Activated T-cell treated with anti-CD3 and anti-CD28 coated beads for 1 hour (primary cell): ENCODE data around the gene TNRC6A.
"Not testable (repeated sequence)": the region's sequence is repeated elsewhere in the genome, so short reads cannot be mapped to it uniquely, and the experiment has no call there.

ENCODE experiments used
- DNase-seq: peaks from one replicate; pipeline ENCODE4 v3.0.0-alpha.2; 2020; ENCODE audit warnings: low read depth

TNRC6A gene

DNA sequence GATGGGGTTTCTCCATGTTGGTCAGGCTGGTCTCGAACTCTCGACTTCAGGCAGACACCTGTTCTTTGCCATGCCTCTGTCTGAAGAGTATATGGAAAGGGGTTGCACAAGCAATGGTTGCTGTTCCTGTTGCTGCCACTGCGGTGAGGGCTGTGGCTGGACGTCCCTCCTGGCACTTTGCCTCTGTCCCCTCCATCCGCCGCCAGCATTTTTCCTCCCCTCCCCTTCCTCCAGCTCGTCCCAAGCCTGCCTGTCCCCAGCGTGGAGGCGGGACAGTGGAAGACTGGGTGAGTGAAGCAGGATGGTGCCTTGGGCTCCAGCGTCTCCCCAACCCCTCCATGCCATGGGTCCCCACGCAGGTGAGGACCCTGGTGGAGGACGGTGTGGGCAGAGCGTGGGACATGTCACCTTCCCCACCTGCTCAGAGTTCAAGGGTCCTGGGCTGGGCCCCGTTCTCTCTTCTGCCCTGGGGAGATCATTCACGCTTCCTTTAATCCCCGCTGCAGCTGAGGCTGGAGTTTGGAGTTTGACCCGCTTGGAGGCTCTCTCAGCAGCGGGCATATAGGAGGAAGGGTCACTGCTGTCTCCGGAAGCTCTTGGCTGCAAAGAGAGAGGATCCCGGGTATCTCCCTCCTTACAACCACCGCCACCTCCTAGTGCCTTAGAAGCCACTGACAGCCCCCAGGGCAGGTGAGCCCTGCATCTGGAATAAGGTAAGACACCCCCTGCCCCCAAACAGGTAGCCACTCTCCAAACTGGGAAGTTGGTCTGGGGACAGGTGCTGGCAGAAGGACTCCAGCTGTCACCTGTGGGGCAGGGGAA is 116.5 kb downstream of the TNRC6A start, which contains the start of gene SLC5A11:
SLC5A11 (plus strand) TSS at position 238 of the 822 bp plus-strand sequence. CDS start 12,681 bp downstream, outside the sequence.
- DNase-seq: no peak

DNA sequence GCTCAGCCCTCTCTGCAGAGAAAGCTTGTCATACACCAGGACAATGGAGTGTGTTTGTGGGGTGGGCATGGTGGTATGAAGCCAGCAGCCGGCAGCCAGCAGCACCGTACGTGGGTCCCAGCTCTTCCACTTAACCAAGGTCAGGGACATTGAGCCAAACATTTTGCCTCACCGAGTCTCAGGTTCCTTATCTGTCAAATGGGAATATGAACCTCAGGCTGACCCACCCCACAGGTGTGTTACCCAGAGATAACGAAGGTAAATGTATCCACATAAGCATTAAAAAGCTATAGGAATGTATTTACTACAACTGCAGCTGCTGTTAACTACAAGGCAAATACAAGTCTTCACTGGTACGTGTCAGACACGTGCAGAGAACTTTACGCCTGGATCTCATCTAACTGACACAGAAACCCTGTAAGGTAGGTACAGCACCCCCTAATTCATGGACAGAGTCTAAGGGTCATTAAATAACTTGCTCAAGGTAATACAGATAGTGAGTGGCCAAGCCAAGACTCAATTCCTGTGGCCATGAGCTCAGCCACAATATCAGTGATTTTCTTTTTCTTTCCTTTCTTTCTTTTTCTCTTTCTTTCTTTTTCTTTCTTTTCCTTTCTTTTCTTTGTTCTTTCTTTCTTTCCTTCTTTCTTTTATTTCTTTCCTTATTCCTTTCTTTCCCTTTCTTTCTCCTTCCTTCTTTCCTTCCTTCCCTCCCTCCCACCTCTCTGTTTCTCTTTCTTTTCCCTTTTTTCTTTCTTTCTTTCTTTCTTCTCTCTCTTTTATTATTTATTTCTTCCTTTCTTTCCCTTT is 117.3 kb downstream of the TNRC6A start:
- no peak for DNase-seq

DNA sequence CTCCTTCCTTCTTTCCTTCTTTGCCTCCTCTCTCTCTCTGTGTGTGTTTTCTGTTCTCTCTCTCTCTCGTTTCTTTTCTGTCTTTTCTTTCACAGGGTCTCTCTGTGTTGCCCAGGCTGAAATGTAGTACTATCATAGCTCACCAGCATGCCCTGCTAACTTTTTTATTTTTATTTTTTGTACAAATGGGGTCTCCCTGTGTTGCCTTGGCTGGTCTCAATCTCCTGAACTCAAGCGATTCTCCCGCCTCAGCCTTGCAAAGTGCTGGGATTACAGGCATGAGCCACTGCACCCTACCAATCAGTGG is 117.9 kb downstream of the TNRC6A start:
- DNase-seq: no peak

DNA sequence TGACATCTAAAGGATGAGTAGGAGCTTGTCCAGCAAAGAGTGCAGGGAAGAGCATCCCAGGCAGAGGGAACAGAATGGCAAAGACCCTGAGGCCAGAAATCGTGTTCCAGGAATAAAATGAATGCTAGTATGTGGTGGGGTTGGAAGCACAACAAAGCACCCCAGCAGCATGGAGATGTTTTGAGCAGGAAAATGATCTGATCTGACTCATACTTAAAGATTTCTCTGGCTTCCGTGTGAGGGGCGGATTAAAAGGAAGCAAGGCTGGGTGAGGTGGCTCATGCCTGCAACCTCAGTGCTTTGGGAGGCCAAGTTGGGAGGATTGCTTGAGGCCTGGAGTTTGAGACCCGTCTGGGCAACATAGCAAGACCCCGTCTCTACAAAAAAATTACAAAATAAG is 118.6 kb downstream of the TNRC6A start:
- no peak for DNase-seq

DNA sequence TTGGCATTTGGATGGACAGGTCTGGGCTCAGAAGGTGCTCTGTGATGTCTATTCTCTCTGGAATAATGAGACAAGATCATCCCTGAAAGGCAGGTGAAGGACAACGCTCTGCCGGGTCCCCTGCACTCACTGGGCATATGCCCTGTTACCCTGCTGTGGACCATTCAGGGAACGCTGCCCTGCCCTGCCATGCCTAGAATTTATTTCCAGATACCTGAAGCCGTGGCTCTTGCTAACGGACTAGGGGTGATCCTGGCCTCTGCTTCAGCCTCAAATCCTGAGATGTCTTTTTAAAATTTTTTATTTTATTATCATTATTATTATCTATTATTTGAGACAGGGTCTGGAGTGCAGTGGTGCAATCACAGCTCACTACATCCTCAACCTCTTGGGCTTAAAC is 120.2 kb downstream of the TNRC6A start:
- DNase-seq: no peak

DNA sequence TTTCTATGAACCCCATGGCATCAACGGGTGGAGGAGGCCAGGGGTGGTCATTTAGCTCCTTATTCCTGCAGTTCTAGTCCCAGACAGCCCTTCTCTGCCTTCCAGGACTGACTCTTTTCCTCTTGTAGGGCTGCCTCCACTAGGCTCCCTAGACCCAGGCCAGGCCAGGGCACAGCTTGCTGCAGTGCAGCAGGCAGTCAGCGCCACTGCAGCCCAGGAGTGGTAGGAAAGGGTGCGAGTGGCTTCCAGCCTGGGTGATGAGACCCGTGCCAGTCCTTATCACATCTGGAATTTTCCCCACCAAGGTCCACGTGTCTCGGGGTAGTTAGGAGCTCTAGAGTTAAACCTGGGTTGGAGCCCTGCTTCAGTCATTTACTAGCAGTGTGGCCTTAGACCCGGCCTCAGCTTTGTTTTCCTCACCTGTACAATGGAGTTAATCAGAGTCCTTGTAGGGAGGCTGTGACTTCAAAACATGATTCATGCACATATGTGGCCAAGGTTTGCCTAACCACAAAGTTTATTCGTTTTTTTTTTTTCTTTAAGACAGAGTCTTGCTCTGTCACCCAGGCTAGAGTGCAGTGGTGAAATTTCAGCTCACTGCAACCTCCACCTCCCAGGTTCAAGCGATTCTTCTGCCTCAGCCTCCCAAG is 121.0 kb downstream of the TNRC6A start:
- DNase-seq: no peak

DNA sequence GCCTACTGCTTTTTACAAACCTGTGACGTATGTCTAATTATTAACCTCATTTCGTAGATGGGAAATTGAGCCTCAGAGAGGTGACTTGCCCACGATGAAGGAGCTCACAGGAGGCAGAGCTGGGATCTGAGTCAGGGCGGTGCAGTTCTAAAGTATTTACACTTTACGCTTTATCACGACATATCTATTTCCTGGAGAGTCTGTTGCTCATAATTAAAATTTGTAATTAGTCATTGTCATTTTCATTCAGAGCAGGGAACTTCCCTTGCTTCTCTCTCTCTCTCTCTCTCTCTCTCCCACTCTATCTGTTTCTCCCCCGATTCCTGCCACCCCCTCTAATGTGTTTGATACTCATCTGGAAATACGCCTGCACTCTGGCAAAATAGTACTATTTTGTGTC is 122.2 kb downstream of the TNRC6A start:
- no peak for DNase-seq

DNA sequence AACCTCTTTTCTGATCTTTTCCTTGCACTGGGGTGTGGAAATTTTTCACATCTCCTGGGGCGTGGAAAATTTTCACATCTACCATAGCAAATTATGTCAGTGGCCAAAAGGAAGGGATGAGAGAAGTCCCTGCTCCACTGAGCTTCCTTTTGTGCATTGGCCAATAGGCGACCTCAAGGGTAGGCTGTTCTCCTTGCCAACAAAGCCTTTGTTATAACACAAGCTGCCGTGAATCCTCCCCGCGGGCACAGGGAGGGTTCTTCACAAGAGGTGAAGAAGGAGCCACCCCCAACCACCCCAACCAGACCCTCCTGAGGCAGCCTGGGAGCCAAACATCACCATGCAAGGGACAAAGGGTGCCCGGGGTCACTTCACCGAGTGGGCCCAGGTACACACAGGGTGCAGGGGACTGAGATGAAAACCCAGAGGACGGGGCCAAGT is 122.8 kb downstream of the TNRC6A start:
- no peak for DNase-seq

DNA sequence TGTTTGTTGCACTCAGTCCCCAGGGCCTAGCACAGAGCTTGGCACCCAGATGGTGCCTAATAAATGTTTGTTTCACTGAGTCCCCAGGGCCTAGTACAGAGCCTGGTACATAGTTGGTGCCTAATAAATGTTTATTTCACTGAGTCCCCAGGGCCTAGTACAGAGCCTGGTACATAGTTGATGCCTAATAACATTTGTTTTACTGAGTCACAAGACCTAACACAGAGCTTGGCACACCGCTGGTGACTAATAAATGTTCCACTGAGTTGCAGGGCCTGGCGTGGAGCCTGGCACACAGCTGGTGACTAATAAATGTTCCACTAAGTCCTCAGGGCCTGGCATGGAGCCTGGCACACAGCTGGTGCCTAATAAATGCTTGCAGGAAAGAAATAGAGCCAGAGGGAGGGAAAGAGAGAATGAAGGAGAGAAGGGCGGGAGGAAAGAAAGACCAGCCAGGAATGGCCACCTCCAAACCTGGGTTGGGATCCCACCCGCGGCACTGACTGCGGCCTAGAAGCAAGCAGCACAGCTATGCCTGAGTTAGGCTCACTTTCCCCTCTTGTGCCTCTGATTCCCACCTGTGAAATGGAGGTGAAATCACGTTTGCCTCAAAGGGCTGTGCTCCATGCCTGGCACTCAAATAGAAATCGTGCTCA is 123.8 kb downstream of the TNRC6A start:
- no peak for DNase-seq

DNA sequence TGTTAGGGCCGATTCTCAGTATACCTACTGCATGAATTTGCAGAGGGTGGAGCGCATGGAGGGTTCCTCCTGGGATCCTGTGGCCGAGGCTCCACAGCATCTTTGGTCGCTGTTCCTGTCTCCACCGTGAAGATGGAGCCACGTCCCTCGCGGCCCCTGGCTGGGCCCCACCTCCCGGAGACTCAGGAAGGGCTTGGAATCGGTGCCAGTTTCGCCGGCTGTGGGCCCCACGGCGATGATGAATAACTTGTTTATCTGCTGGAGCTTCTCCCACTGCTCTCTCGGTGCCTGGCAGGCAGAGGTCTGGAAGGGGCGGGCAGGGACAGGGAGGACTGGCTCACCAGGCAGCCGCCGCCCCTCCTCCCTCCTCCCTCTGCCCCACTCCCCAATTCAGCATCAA is 124.4 kb downstream of the TNRC6A start:
- no peak for DNase-seq

DNA sequence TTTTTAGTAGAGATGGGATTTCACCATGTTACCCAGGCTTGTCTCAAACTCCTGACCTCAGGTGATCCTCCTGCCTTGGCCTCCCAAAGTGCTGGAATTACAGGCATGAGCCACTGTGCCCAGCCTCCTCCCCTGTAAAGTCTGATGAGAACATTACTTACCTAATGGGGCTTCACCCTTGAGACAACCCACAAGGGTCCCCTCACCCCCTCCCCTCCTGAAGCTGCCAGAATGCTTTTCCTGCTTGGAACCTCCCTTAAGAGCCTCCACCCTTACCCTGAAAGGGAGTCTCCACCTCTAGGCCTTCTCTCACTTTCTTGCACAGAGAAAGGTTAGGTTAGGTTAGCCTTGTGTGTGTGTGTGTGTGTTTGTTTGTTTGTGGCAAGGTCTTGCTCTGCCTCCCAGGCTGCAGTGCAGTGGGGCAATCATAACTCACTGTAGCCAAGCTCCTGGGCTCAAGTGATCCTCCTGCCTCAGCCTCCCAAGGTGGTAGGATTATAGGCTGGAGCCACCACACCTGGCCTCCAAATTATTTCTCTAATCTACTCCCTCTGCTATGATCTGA is 125.2 kb downstream of the TNRC6A start:
- no peak for DNase-seq

DNA sequence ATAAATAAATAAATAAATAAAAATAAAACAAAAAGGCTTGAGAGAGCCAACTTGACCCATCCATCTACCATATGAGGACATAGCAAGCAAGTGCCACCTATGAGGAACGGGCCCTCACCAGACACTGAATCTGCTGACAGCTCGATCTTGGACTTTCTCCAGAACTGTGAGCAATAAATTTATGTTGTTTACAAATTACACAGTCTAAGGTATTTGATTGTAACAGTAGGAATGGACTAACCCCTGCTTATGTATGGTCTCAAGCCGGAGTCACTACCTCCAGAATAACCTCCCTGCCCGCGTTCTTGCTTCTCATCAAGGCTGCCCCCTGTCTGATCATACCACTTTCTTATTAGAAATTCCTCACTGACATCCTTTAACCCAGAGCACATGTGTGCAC is 126.2 kb downstream of the TNRC6A start:
- no peak for DNase-seq

DNA sequence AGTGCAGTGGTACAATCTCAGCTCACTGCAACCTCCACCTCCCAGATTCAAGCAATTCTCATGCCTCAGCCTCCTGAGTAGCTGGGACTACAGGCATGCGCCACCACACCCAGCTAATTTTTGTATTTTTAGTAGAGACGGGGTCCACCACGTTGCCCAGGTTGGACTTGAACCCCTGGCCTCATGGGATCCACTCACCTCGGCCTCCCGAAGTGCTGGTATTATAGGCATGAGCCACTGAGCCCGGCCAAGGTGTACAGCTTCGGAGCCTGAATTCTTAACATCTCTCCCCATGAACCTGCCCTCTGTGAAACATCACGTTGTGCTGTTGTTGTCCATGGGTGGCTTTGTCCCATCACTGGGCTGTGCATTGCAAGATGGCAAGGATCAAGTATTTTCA is 127.4 kb downstream of the TNRC6A start:
- DNase-seq: not testable (repeated sequence)

DNA sequence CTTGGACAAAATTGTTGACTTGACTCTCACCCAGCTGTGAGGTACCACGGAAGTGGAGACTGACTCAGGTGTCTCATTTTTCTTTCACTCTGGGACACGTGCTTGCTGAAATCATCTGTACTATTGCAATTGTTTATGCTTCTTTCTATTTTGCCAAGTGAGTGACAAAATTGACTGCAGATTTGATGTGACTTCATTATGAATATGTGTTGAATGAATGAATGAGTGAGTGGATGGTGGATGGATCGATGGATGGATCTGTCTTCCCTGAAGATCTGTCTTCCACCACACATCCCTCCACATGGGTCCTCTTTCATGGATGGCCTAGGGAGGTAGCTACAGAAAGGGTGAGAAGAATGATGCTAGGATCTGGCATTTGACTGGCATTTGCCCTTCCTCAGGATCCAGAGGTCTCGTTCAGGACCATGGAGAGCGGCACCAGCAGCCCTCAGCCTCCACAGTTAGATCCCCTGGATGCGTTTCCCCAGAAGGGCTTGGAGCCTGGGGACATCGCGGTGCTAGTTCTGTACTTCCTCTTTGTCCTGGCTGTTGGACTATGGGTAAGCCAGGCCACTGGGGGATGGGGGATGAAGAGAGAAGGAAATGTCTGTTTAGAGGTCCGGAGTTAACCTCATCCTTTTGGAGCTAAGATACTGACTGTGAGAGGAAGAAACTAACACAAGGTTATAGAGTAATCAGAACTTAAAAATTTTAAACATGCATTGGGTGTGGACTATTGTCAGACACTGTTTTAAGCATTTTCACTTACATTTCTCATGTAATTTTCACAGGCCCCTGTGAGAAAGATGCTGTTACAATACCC is 129.0 kb downstream of the TNRC6A start:
- peak; percentile 16 for DNase-seq

DNA sequence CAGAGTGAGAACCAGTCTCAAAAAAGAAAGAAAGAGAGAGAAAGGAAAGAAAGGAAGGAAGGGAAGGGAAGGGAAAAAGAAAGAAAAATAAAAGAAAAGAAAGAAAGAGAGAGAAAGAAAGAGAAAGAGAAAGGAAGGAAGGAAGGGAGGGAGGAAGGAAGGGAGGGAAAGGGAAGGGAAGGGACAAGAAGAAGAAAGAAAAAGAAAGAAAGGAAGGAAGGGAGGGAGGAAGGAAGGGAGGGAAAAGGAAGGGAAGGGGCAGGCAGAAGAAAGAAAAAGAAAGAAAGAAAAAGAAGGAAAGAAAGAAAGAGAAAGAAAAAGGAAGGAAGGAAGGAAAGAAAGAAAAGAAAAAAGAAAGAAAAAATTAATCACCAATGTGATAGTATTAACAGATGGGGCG is 132.0 kb downstream of the TNRC6A start:
- no peak for DNase-seq

DNA sequence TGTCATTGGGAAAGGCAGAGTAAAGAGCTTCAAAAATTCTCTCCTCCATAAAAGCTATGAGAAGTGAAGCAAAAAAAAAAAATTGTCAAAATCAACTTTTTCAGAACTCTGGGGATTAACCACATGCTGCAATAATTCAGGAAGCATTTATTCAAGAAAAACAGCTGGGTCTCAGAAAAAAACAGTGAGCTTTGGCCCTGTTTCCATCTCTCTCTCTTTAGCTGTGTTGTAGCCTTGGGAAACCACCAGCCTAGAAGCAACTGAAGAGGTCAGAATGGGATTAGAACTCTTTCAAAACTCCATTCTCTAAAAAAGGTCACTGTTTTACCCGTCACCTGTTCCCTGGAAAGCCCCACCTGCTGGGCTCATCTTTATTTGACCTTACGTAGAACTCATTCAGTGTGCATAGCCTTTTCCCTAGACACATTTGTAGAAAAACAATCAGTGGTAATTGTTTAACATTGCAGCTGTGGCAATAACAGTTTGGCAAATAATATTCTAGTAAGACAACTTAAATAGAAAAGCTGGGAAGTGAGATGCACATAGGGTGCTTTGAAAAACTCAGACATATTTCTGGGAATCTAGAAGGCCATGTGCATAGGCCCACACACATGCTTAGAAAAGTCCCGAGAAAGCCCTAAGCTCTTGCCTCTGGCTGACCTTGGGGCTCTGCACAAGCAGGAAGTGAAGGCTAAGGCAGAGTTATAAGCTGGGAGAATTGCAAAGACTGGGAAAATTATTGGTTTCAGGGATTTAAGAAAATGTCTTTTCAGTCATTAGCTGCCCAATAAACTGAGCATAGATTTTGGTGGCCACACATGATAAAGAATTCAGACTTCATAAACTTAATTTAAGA is 134.4 kb downstream of the TNRC6A start:
- no peak for DNase-seq

DNA sequence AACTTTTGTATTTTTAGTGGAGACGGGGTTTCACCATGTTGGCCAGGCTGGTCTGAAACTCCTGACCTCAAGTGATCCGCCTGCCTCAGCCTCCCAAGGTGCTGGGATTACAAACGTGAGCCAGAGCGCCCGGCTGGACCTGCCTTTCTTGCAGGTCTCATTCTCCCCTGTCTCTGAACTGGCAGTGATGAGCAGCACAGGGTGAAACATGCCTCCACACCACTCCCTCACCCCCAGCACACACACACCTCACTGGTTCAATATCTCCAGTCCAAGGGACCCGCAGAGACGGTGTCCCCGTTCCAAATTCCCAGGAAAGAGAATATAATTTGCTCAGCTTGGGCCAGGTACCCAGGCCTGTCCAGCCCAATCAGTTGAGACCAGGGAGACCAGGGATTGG is 139.6 kb downstream of the TNRC6A start:
- DNase-seq: no peak

DNA sequence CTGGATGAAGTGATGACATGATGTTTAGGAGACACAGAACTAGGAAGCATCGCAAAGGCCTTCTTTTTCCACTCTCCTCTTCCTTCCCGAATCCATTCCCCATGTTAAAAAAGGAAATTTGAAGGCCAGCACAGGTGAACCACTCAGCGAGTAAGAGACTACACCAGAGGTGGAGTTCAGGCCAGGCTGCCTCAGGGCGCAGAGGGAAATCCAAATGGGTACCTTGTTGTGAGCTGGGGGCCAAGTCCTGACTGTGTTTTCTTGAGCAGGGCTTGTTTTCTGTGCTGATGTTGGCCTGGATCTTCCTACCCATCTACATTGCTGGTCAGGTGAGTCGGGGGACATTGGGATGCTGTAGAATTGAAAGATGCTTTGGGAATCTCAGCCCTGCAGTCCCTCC is 142.4 kb downstream of the TNRC6A start:
- DNase-seq: no peak

DNA sequence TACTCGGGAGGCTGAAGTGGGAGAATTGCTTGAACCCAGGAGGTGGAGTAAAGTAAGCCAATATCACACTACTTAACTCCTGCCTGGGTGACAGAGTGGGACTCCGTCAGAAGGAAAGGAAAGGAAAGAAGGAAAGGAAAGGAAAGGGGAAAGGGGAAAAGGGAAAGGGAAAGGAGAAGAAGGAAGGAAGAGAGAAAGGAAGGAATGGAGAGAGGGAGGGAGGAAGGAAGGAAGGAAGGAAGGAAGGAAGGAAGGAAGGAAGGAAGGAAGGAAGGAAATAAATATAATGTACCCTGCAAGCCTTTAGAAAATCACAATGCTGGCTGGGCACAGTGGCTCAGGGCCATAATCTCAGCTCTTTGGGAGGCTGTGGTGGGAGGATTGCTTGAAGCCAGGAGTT is 143.6 kb downstream of the TNRC6A start:
- DNase-seq: no peak

DNA sequence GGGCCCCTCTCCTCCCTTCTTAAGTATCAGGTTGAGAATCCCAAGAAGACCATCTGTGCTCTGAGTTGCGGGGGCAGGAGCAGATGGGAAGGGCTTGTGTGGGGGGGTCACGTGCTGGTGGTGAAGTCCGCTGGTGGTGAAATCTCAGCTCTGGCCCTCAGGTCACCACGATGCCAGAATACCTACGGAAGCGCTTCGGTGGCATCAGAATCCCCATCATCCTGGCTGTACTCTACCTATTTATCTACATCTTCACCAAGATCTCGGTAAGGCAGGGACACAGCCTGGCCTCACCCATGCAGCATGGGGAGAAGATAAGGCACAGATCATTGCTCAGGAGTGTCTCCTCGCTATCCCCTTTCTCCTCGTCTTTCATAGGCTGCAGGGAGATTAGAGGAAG is 146.0 kb downstream of the TNRC6A start:
- DNase-seq: no peak
